H1 (cell line): Measurements from ENCODE around the gene NANOGP8. TPM values are rescaled to one million over a fixed set of nuclear protein-coding genes. Genes with fewer than 3 reads are reported as not detected.

Experiments used
- polyA plus RNA-seq, 7 experiments: library from polyadenylated mRNA; depleted of rRNA in 3 of 7; stranded (reverse) in 5 of 7; unstranded in 2 of 7; fragments of >200 nt in 5 of 7; fragments of 200-250 nt in 2 of 7; gene quantifications; 1 replicate in 5 of 7; 2 replicates in 1 of 7; 4 replicates in 1 of 7; pipeline versions ENCODE4 v1.2.1 to v1.2.3, GENCODE V29; 2011 to 2013; ENCODE audit warnings: missing spikeins in 2 of 7, mixed read lengths in 2 of 7
- total RNA-seq: library from RNA; stranded (reverse); fragmentation: NEBNext Ultra II Directional; extraction: Animal tissue kit (Norgen Biotek cat#: 25700); gene quantifications from 2 replicates; pipeline ENCODE4 v1.2.1, GENCODE V29; 2021

Gene NANOGP8
- total and polyA plus RNA-seq, 2 of the 8 experiments (the other 6 are each of a cell fraction or from before 2014, with no cell fraction given): 23.3 to 40.6 TPM

Other genes with a start within 250 kb of the NANOGP8 start
- gene AQR, start 115.6 kb downstream of the NANOGP8 start, total RNA-seq: 57.6 and 57.9 TPM in 2 replicates
- 12.5 and 34.5 TPM in 2 replicates for gene AQR, start 115.6 kb downstream of the NANOGP8 start, polyA plus RNA-seq (2011; rRNA removed)
- gene ZNF770, start 97.0 kb downstream of the NANOGP8 start, total RNA-seq: 121 and 143 TPM in 2 replicates
- gene ZNF770, start 97.0 kb downstream of the NANOGP8 start, polyA plus RNA-seq (2011; rRNA removed): 15.3 and 24.8 TPM in 2 replicates